AG20443 (cell line): ENCODE data around the gene CLK4.
"Not testable (repeated sequence)": the region's sequence is repeated elsewhere in the genome, so short reads cannot be mapped to it uniquely, and the experiment has no call there.

ENCODE experiments used
- DNase-seq: peaks from one replicate; pipeline ENCODE4 v3.0.0; 2012; ENCODE audit warnings: low spot score, mixed read lengths

The CLK4 gene

DNA sequence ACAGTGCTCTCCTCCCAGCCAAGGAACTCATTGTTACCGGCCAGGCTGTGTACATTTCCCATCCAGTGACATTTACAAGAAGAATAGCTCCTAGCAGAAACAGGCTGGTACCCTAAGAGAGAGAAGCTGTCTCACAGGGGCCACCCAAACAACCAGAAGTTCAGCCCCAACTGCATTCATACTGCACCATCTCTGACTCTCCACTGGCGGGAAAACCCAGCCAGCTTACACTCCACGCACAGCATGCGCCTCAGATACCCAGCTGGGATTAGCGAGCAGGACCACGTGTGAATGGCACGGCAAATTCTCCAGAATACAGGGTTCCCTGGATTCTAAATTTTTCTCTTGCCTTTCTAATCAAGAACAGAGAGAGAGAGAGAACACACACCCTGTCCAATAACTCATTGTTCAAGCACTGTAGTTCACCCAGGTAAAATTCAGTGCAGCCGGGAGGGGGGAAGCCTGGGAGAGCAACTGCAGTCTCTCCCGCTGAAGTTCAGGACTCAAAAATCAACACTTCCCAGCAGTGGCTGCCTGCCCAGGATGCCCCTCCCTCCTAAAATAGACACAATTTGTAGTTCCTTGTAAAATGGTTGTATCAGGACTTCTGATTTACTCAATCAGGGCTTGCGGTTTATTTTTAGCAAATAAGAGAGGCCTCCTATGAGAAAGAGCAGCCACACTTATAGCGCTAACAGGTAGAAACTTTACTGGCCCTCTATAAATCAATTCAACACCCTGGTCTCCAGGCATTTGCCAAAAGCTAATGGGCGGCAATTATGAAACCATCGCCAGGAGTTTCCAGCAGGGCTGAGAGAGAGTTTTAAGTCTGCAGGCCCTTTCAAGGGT lies 38.9 kb downstream of the CLK4 start:
- no peak for DNase-seq

DNA sequence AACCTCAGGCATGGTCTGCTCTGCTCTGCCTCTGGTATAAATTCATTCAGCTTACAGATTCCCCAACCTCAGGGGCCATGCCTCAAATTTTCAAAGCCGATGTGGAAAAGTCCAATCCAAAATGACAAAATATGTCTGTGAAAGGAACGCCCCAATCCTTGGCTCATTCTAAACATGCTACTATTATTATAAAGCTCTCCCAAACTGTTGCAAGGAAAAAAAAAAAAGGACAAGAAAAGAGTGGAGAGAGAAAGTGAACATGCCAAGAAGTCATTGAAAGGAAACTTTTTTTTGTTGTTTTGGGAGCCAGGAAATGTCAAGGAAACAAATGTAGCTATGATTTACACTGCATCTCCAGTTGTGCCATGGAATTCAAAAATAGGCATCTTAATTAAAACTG lies 40.5 kb downstream of the CLK4 start:
- no peak for DNase-seq

DNA sequence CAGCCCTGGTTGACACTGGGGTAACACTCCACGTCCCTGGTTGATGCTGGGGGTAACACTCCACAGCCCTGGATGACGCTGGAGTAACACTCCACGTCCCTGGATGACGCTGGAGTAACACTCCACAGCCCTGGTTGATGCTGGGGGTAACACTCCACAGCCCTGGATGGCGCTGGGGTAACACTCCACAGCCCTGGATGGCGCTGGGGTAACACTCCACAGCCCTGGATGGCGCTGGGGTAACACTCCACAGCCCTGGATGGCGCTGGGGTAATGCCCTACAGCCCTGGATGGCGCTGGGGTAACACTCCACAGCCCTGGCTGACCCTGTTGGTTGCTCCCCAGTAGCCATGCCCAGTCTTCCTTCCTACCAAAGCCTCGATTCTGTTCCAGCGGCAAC lies 41.4 kb downstream of the CLK4 start:
- not testable (repeated sequence) for DNase-seq

DNA sequence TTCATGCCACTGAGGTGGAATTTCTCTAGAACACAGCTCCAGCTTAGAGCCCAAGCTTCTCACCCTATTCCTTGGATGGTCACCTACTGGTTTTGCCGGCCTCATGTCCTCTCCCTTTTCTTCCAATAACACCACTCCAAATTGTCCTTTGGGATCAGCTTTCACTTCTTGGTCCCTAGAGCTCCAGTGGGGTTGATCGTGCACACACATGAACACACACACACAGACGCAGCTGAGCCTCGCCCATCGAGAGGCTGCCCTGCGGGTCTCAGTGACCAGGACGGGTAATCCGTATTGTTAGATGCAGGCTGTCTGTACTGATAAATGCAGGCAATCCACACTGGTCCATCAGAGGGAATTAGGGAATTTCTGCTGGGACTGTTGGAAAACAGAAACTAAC lies 43.6 kb downstream of the CLK4 start:
- no peak for DNase-seq

DNA sequence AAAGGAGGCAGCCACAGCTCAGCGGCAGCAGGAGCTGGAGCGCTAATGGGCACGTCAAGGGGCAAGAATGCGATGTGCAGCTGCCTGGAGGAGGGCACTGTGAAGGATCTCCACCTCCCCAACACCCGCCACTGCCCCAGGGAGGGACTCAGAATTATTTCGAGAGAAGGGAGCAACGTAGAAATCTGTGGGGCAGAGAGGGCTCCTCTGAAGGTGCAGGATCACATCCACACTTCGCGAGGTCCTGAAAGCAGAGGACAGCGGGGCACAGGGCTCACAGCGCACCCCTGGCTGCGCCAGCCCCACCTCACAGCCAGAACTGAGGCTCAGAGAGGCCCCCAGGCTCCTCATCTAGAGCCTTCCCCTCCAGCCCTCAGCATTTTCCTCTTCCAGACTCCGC lies 44.6 kb downstream of the CLK4 start:
- DNase-seq, result no peak

DNA sequence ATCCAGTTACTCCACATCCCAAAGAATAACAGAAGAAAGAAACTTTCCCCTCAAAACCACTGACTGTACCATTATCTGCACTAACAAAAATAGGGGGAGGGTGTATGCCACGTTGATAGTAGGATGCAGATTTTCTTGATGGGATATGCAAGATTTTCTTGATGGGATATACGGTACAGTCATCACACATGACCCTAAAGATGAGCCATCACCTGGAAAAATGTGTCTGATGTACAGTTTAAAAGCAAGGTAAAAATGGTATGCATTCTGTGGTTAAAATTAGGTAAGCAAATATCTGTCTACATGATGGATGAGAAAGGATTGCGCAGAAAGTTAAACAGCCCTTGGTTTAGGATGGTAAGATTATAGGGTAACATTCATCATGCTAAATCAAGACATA lies 45.2 kb downstream of the CLK4 start:
- DNase-seq, result no peak

DNA sequence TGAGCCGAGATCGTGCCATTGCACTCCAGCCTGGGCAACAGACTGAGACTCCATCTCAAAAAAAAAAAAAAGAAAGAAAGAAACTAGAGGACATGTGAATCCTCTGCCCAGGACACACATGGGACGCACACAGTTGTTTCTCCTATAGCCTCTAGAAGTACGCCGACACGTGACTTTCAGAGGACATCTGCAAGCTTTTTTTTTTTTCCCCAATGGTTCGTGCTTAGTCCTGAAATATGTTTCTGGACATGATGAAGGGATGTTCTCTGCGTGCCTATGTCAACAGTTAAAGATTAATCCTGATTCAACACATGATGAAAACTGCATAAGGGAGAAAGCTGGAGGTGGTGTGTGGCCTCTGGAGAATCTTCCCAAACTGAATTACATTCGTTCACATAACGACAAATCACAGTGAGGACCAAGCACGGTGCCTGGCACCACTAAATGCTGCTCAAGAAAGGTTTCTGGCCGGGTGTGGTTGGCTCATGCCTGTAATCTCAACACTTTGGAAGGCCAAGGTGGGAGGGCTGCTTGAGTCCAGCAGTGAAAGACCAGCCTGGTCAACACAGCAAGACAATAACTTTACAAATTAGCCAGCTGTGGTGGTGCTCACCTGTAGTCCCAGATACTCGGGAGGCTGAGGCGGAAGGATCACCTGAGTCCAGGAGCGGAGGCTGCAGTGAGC lies 46.4 kb downstream of the CLK4 start:
- no peak for DNase-seq

DNA sequence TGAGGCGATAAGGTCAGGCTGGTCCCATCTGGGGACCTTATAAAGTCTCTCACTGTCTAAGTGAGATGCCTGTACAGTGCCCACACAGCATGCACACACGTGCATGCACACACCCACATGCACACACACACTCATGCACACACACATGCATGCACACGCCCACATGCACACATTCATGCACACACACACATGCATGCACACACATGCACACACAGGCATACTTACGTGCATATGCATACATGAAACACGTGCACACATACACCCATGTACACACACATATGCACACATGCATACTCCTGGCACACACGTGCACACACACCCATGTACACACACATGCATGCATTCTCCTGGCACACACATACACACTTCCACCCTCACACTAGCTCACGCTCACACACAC lies 48.9 kb downstream of the CLK4 start:
- DNase-seq, result no peak

DNA sequence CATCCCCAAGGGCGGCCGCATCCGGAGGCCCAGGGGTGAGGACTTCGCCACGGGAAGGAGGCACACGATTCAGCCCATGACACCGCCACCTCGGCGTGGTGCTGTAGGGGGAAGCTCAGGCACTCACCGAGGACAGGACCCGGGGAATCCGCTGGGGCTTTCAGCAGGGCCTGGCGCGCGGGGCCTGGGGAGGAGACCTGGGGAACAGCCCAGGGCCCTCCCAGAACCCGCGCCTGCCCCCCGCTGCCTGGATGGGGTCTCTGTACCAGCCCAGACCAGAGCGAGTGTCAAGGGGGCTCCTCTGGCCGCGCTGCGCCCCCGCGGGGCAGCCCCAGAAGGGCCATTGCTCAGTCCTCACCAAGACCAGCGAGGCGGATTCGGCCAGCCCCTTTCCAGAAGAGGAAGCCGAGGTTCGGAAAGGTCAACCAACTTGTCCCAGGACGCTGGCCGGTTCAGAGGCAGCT lies 49.4 kb downstream of the CLK4 start:
- no peak for DNase-seq

DNA sequence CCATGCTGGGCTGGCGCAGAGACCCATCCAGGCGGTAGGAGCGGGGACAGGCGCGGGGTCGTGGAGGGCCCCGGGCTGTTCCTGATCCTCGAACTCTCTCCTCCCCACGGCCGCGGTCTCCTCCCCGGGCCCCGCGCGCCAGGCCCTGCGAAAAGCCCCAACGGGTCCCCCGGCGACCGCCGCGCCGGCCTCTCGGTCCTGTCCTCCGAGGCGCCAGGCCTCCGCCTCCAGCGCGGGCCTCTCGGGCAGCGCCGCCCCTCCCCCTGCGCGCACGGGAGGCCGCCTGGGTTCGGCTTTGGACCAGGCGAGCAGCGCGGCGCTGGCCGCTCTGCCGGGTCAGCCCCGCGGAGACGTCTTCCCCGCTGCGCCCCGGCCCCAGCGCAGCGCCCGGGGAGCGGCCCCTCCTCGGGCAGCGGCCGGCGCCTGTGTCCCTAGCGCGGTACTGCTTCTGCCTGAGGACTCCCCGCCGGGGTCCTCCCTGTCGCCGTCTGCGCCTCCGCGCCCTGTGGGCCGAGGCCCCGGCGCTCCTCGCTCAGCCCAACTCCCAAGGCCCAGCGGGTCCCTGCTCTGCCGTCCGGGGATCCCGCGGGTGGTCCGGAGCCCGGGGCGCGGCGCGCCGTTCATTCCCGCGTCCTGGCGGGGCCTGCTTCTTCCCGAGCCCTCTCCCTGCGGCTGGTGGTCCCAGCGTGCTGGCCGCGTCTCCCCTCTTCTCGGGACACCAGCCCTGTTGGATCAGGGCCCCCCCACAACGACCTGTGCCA lies 50.1 kb downstream of the CLK4 start:
- no peak for DNase-seq

DNA sequence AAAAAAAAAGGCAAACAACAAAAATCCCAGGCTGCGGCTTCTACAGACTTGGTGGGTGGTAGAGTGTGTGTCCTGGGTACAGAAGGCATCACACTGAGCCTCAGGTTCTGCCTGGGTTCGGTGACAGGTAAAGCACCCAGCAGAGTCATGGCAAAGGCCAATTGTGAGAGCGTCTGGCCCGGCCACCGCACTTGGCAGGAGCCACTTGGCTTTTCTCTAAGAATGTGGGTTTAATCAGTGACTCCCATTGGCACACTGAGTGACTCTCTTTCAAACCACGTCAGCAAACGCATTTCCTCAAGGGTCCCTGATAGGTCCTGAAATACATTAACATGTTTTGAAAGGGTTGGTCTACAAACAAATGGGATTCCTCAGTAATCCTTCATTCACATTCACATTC lies 53.6 kb downstream of the CLK4 start:
- no peak for DNase-seq

DNA sequence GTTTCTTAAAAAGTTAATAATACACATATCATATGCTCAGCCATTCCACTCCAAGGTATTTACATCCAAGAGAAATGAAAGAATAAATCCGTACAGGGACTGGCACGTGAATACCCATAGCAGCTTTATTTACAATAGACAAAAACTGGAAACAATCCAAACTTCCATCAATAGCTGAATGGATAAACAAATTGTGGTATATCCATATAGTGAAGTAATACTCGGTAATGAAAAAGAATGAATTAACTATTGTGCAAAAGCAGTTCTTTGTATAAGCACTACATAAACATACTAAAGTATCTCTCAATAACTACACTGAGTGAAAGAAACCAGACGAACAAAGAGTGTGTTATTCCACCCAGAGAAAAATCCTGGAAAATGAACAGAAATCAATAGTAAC lies 54.2 kb downstream of the CLK4 start:
- no peak for DNase-seq

DNA sequence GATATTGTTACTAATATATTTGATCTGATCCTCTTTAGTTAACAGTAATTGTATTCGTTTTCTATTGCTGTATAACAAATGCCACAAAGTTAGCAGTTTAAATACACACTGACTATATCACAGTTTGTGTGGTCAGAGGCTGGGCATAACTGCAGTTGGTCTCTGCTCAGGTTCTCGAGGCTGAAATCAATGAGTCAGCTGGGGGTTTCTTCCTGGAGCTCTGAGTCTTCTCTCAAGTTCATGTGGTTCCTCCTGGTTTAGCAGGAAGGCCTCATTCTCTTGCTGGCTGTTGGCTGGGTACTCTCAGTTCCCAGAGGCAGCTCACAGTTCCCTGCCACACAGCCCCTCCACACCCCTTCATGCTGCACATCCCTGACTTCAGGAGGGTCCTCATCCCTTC lies 57.4 kb downstream of the CLK4 start:
- DNase-seq, result no peak

DNA sequence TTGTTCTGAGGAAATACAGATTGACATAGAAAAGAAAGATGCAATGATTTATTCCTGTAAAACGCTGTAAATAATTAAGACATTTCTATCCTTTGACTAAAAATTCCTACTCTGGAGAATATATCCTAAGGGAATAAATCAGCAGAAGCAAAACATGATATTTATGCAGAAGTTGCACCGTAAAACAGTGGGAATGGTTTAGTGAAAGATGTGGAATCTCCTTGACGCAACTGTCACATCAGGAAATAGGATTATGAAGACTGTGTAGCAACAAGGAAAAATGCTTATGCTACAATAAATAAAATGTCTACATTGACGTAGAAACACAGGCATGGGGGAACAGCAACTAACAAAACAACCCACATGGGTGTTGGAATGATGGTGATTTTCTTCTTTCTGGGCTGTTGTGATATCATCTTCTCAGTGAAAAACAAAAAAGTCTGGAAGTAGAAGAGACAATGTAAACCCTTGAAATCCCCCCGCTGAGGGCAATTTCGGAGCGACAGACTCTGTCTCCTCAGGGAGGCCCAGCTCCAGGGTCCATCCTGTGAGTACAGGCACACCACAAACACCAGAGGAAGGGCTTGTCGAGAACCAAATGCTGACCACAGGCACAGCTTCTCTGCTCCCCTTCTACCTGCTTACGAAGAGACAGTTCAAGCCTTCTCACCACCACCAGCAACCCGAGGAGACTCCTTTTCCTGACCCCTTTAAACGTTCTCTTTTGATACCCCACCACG lies 61.9 kb downstream of the CLK4 start:
- DNase-seq, result no peak

DNA sequence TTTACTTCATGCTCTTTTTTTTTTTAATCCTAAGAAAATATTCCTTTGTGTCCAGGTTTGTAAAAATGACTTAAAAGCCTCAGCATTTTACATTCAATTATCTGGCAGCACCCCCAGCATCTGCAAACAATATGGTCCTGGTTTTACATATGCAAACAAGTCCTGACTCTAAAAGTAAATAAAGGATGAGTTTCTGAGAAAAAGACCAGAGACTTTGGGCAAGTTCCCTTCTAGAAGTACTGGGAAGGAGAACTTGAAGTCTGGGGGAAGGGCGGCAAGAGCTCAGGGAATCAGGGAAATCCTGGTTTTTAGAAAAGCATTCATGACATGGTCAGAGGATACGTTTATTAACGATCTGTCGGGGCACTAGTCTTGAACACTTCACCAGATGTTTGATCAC lies 62.5 kb downstream of the CLK4 start:
- no peak for DNase-seq

DNA sequence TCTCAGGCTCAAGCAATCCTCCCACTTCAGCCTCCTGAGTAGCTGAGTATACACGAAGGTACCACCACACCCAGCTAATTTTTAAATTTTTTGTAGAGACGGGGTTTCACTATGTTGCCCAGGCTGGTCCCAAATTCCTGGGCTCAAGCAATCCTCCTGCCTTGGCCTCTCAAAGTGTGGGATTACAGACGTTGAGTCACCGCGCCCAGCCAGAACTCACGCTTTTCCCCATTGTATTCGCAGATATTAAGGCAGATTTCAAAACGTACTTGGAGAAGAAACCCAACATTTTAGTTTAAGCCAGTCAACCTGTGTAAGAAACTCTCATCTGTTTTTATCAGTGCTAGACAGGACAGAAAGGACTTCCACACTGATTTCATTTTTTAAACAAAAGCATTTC lies 63.2 kb downstream of the CLK4 start:
- DNase-seq, result no peak

DNA sequence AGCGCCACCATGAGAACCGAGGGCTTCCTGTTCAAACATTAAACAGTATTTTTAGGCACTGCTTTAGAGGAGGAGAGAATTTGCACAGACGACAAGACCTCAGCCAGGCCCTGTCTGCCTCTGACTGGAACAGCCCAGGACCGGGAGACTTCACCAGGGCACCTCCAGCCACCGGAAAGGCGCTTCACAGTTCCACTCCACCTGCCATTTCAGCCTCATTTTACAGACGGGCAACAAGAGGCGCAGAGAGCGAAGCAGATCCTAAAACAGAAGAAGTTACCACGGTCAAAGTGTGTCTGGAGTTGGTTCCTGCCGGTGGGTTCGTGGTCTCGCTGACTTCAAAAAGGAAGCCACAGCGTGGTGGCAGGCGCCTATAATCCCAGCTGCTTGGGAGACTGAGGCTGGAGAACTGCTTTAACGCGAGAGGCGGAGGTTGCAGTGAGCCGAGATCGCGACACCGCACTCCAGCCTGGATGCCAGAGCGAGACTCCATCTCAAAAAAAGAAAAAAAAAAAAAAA lies 65.0 kb downstream of the CLK4 start:
- DNase-seq, result no peak

DNA sequence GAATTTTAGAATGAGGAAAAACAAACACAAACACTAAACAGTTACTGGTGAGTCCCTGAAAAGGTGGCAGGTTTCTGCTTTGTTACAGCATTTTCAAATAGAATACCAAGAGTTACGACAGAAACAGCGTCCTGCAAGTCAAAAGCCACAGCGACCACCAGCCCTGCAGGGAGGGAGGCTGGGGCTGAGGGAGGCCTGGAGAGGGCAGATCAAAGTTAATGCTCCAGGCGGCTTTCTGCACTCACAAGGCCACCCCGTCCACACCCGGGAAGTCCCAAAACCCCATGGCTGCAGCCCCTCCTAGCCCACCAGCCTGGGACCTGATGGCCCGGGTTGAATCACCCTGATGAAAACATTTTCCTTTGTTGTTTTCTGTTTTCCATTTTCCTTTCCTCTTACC lies 65.9 kb downstream of the CLK4 start:
- no peak for DNase-seq

DNA sequence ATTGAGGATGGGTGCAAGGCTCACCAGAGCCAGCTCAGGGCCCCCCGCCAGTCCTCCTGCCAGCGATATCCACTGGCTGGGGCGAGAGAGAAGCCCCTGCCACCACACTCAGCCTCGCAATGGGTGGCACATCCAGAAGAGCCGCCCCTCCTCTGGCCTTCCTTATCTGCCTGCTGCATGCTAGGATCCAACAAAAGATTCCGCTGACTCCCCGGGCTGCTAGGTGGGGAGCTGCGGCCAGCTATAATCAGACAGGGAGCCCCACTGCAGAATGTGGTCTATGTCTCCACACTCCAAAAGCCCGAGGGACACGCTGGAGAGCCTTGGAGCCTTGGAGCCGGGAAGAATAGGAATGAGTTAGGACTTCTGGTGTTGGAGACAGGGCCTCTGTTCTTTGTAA lies 69.4 kb downstream of the CLK4 start:
- DNase-seq, result no peak

DNA sequence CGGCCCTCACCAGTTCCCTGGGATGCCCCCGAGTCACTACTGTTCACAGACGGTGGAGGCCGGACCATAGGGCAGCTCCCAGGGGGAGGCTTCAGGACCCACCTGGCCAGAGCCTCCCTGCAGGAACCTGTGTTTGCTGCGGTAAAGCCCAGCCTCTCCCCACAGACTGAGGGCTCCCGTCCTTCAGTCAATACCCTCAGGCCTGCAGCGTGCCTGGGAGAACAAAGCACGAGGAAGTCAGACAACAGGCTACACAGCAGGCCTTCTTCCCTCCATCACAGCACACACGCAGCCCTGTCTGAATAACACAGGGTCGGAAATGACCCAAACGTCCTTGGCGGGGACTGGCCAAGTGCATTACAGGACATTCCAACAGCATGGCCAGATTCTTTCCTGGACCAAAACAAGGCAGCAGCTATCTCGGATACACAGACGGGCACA lies 71.1 kb downstream of the CLK4 start:
- no peak for DNase-seq

DNA sequence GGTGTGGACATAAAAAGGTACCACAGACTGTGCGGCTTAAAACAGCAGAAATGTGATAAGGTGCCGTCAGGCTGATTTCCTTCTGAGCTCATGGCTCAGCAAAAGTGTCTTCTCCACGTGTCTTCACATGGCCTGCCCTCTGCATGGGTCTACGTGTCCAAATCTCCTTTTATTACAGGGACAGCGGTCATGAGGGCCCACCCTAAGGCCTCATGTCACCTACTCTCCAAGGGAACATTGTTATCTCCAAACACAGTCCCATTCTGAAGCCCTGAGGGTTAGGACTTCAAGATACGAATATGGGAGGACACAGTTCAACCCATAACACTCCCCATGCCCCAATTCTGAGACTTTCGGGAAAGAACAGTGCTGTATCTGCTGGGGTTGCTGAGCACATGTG lies 71.8 kb downstream of the CLK4 start:
- DNase-seq, result no peak

DNA sequence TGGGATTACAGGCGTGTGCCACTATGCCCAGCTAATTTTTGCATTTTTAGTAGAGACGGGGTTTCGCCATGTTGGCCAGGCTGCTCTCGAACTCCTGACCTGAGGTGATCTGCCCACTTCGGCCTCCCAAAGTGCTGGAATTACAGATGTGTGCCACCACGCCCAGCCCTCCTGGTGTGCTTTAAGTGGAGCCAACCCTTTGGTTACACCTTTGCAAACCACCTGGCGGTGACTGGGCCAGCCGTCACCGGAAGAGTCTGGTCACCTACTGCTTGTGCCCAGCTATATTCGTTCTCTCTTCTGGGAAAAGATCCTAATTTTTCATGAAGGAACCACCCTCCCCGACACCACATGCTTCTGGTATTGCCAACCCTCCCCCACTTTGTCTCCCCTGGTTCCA lies 72.5 kb downstream of the CLK4 start:
- no peak for DNase-seq
